Spleen (tissue), 7 donors: ENCODE data around the gene ARMC3.
"Not testable (repeated sequence)": the region's sequence is repeated elsewhere in the genome, so short reads cannot be mapped to it uniquely, and the experiment has no call there.

Experiments
- CTCF ChIP-seq, 11 experiments: fragments of 200-600 bp in 7 of 11; fragments of 450-650 bp in 4 of 11; sonication (generic) in 4 of 11; IDR thresholded peaks in 8 of 11; conservative IDR thresholded peaks in 3 of 11; 1 replicate in 7 of 11; 2 replicates in 4 of 11; pipeline versions ENCODE4 v1.4.0 to v1.8.0; 2016 to 2021; ENCODE audit warnings: antibody characterized with exemption in 11 of 11, inconsistent platforms in 4 of 11, mild to moderate bottlenecking in 1 of 11
- POLR2AphosphoS5 ChIP-seq, 3 donors: sonication (generic); formaldehyde crosslinking; IDR thresholded peaks; one replicate each; pipeline ENCODE4 v1.5.1; 2017; ENCODE audit warnings: antibody characterized with exemption in 3 of 3
- donor health status: DM: no; HTN: no; CAD: no; lungs with moderate emphysema.
- donor health status: DM: no; HTN: no; CAD: no.
- donor health status: DM: no; HTN: no; CAD: no.

- not testable (repeated sequence) for TF ChIP-seq CTCF (IDR thresholded peaks at IDR 0.05 in 8 of 11, conservative IDR thresholded peaks at IDR 0.05 in 3 of 11); POLR2AphosphoS5 (IDR thresholded peaks at IDR 0.05)
These were observed 1.2 kb downstream of the ARMC3 start for GRCh38 chr10:22929053-22929452.
